Dermis microvascular lymphatic vessel endothelial cell (primary cell): Measurements from ENCODE around the gene TMEM233. TPM values are rescaled to one million over a fixed set of nuclear protein-coding genes. Genes with fewer than 3 reads are reported as not detected.

ENCODE experiments used
- DNase-seq, 2 donors: peaks; one replicate each; pipeline versions ENCODE4 v3.0.0 to v3.0.0-alpha.2; 2010; ENCODE audit warnings: low read depth in 2 of 2
- total RNA-seq: library from RNA; depleted of rRNA; stranded (reverse); fragments of >200 nt; gene quantifications from 2 replicates; pipeline ENCODE4 v1.2.1, GENCODE V29; 2014

The TMEM233 gene
- total RNA-seq, 1 donor from 2014 or later: 0.77 TPM

DNA sequence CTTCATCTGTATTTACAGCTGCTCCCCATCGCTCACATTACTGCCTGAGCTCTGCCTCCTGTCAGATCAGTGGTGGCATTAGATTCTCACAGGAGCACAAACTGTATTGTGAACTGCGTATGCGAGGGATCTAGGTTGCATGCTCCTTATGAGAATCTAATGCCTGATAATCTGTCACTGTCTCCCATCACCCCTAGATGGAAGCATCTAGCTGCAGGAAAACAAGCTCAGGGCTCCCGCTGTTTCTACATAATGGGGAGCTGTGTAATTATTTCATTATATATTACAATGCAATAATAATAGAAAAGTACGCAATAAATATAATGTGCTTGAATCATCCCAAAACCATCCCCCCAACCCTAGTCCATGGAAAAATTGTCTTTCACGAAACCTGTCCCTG lies 64.6 kb downstream of the TMEM233 start:
- peak in 1 of 2 donors; percentile 27 for DNase-seq

DNA sequence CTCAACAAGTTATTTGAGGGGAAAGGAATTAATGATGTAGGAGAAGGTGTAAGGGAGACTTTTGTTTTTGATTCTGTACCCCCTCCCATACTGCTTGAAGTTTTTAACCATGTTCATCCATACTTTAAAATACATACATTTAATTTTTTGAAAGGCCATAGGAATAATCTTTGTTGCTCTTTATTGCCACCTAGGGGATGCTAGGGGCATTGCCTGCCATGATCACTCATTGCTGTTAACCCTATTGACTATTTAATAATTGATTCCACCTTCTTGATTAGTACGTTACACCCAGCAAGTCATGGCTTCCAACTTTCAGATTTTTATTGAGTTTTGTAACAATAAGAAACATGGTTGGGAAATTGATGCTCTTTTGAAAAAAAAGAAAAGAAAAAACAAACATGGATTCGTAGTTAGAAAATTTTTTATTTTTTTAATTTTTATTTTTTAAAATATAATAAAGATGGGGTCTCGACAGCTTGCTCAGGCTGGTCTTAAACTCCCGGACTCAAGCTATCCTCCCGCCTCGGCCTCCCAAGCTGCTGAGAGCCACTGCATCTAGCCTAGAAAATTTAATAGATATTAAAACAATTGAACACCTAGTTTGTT lies 65.8 kb downstream of the TMEM233 start:
- DNase-seq: peak; percentile 18 to 44

- no peak for DNase-seq
These were observed 66.5 kb downstream of the TMEM233 start for GRCh38 chr12:119660076-119660475.

- DNase-seq: no peak
These were observed 68.3 kb downstream of the TMEM233 start for GRCh38 chr12:119661882-119662281.

DNA sequence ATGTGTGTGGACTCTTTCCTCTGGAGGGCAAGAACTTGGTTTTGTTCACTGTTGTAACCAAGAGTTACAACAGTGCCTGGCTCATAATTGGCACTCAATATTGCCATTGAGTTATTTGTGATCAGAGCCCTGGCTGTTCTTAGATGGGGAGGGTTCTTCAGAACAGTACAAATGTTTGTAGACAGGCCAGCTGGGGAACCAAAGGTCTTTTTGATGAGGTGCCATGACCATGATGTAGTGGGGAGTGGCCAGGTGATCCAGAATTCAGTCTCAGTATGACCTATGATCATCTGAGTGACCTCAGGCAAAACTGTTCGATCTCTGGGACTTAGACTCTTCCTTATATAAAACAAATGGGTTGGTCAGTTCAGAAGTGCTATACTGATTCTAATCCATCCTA lies 71.1 kb downstream of the TMEM233 start:
- DNase-seq: no peak

- no peak for DNase-seq
These were observed 71.8 kb downstream of the TMEM233 start for GRCh38 chr12:119665164-119665929.

DNA sequence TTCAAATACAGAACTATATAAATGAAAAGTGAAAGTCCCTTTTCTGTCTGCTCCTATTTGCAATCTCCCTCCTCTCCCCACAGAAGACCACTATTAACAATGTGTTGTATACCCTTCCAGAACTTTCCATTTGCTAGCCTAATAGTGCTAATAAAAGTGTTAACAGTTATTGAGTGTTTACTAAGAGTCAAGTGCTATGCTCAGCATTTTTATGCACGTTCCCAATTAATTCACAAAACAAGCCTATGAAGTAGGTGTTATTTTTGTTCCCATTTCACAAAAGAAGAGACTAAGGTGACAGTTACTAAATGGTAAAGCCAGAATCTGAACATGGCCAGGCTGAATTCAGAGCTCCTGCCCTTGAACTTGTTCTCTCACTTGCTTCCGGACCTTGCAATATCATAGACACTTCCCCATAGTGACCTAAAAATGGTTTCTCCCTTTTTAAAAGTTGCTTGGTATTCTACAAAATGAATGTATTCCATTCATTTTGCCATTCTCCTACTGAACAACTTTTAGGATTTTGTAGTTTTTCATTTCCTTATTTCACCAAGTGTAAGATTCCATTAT lies 72.7 kb downstream of the TMEM233 start:
- DNase-seq: no peak

- DNase-seq: no peak
These were observed 73.5 kb downstream of the TMEM233 start for GRCh38 chr12:119666900-119667576.

- DNase-seq: peak; percentile 86 to 96
These were observed 74.2 kb downstream of the TMEM233 start, which contains the start of gene PRKAB1 for GRCh38 chr12:119667577-119668323. PRKAB1 (plus strand) TSS chr12:119668133; CDS start chr12:119668245, 112 bp downstream.

GRCh38 chr12:119668324-119668841 lies 74.8 kb downstream of the TMEM233 start:
- peak in 1 of 2 donors; percentile 21 for DNase-seq

DNA sequence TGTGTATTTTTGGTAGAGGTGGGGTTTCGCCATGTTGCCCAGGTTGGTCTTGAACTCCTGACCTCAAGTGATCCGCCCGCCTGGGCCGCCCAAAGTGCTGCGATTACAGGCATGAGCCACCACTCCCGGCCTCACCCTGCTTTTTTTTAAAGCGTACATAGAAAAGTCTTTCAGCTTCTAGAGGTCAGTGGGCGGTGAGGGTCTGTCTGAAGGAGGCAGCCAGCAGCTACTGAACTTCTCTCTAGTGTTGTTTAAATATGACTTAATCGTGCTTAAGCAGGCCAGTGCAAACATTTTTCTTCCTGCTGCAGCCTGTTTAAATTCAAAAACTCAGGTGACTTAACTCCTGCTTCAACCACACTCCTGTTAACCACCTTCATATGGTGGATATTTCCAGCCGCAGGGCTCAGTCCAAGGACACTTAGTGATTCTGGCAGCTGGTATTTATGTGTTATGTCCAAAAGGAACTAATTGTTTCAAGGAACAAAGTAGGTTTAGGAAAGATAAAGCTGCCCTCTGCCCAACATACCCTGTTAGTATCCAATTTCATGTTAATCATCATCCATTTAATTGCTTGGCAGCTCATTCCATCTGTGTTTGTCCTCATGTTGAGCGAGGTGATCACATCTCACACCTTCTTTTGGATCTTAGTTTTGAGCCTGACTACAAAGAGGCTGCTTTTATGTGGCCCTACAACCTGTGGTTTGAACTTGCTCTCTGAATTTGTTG lies 76.3 kb downstream of the TMEM233 start:
- no peak for DNase-seq

DNA sequence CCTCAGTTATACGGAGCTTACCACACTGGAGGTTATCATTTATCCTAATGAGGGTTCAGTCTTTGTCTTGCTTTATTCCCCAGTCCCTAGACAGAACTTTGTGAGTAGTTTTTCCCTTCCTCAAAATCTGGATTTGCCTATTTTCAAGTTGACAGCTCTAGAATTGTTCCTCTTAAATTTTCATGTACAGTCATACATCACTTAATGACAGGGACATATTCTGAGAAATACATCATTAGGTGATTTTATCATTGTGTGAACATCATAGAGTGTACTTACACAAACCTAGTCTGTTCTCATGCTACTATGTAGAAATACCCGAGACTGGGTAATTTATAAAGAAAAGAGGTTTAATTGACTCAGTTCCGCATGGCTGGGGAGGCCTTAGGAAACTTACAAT lies 77.5 kb downstream of the TMEM233 start:
- no peak for DNase-seq

DNA sequence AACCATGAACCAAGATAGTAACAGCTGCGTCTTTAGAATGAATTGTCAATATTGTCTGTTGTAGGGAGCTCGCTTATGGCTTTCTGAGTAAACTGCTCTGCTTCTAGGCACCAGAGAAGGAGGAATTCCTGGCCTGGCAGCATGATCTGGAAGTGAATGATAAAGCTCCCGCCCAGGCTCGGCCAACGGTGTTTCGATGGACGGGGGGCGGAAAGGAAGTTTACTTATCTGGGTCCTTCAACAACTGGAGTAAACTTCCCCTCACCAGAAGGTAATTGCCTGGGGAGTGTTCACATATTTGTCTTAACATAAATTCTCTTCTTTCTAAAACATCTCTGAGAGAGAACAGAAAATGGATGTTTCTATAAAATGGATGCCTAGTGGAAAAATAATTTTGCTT lies 78.6 kb downstream of the TMEM233 start:
- no peak for DNase-seq

GRCh38 chr12:119673634-119674033 lies 80.1 kb downstream of the TMEM233 start:
- DNase-seq: peak; percentile 89 to 94

DNA sequence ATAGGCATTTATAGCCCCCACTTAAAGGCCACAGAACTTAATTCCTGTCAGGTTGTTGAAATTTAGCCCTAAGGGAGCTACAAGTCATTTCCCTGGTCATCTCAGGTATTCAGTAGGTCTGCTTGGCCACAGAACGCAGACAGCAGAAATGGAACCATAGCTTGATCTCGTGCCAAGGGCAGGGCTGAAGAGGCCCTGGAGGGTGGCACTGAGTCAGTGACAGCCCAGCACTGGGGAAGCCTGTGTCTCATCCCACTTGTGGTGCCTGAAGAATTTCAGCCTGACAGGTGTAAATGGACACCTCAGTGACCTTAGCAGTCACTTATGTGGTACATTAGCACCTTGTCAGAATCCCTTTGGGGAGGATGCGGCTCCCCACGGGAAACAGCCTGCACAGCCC lies 81.0 kb downstream of the TMEM233 start:
- DNase-seq: no peak

DNA sequence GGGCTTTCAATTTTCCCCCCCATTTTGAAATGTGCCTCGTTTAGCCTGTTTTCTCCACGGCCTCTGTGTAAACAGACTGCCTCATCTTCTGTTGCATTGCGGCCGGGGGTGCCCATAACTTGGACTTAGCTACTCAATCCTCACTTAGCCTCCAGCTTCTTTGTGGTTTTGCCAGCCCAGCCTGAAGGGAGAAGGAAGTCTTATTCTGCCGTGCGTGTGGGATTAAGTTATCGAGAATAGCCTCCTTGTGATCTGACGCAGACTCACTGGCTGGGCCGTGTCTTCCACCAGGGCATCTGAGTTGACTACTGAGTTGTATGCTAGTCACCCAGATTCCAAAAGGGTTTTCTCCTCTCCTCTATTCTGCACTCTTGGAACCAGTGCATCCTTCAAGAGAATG lies 82.4 kb downstream of the TMEM233 start:
- DNase-seq: no peak

- no peak for DNase-seq
These were observed 83.0 kb downstream of the TMEM233 start for GRCh38 chr12:119676573-119676972.

GRCh38 chr12:119678459-119678858 lies 84.9 kb downstream of the TMEM233 start:
- DNase-seq: no peak

GRCh38 chr12:119679081-119679480 lies 85.5 kb downstream of the TMEM233 start:
- no peak for DNase-seq

DNA sequence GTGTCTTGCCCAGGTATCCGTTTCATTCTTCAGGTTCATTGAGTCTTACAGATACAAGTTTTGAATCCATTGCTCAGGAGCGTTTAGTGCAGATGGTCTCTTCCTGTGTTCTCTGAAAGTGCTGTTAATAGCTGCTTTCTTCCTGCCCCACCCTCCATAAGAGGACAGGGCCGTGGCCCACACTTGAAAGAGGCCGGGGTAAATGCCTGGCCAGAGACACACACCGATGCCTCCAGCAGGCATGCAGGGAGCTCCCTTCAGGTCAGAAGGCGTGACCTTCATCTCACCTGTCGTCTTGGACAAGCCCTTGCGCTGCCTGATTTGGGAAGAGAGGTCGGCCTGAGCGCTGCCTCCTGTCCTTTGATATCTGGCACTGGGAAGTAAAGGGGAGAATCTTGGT lies 85.9 kb downstream of the TMEM233 start:
- no peak for DNase-seq

DNA sequence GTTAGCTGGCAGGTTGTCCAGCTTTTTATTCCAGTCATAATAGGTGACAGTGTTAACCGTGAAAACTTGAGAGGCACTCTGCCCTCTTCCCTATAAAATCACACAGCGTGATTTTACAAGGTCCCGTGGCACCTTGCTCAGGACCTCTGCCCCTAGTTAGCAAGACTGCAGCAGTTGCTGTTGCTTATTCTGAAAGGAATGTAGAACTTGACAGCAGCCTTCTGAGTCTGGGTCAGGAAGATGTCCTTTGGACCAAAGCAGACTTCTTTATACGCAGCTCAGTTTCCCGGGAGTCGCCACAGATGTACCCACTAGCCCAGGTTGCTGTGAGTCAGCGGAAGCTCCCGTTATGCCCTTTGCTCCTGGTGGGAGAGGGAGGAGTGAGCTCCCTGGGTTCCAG lies 87.5 kb downstream of the TMEM233 start:
- no peak for DNase-seq
